Cardiac septum (tissue), 1 donor: ENCODE measurements around the gene EMC8. TPM values are rescaled to one million over a fixed set of nuclear protein-coding genes. Genes with fewer than 3 reads are reported as not detected.
"Not testable (repeated sequence)": the region's sequence is repeated elsewhere in the genome, so short reads cannot be mapped to it uniquely, and the experiment has no call there.

Experiments used
- DNase-seq: peaks from one replicate; pipeline ENCODE4 v3.0.0-alpha.2; 2020; ENCODE audit warnings: low spot score
- intact Hi-C: fragments of 100-400 bp; cut with DNase I; formaldehyde crosslinking; loops from one replicate; pipeline ENCODE4 v1.14.0; 2022
- total RNA-seq: library from RNA; stranded (reverse); fragmentation: NEBNext Ultra II Directional; extraction: Animal tissue kit (Norgen Biotek cat#: 25700); gene quantifications from one replicate; pipeline ENCODE4 v1.2.1, GENCODE V29; 2021
- donor health status: DM: no; HTN: no; CAD: no.

The EMC8 gene
- total RNA-seq, 1 donor from 2014 or later: 20.3 TPM

DNA sequence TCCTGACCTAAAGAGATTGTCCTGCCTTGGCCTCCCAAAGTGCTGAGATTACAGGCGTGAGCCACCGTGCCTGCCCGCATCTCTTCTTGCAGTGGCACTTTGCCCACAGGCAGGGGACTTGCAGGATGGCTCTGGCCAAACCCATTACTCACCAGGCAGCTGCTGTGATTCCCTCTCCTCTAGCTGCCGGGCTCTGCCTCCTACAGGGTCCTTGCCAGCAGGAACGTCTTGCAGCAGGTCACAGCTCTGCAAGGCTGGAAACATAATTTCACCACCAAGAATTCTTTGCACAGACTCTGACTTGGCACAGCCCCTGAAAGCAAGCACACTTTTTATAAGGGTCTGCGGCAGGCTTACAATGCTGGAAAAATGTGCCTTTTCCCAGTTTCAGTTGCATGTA is 20.4 kb upstream of the EMC8 start:
- DNase-seq: no peak
- intact Hi-C loops: loop anchor here (2.0 kb wide), 1 partner anchor 699 kb away; no protein-coding TSS in a partner anchor

DNA sequence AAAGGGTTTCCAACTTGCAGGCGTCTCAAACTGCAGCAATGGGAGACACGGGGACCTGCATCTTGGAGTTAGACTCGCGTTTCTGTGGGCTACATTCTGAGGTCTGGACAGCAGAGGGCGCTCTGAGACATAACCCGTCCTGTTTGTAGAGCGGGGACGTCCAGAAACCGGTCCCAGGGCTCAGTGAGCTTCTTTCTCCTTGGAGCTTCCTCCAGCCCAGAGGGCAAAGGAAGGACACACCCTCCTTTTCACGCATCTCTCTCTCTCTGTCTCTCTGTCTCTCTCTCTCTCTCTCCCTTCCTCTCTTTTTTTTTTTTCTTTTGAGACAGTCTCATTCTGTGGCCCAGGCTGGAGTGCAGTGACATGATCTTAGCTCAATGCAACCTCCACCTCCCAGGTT is 19.9 kb upstream of the EMC8 start:
- intact Hi-C loops: no loop called here
- peak; percentile 82 for DNase-seq

DNA sequence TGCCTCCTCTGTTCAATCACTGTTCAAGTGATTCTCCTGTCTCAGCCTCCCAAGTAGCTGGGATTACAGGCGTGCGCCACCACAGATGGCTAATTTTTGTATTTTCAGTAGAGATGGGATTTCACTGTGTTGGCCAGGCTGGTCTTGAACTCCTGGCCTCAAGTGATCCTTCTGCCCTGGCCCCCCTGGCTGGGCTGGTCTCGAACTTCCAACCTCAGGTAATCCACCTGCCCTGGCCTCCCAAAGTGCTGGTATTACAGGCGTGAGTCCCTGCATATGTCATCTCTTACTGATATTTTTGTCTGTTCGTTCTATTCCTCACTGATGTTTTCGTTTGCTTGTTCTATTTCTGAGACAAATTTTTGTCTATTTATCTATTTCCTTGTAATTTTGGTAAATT is 17.9 kb upstream of the EMC8 start:
- intact Hi-C loops, DNase-seq: not testable (repeated sequence)

DNA sequence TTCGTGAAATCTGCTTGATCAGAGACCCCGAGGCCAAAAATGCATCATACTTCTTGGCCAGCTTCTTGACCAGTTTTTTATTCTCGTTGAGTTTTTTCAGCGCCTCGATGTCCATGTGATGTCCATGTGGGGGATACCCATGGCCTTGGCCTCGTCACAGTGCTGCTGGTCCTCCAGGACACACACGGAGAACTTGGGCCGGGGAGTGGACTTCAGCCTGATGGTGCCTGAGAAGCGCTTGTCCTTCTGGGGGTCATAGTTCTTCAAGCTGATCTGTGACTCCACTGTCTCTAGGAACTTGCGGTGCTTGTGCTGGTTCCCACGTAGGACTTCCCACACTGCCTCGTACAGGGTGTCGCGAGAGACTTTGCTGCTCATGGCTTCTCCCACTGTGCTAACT is 16.8 kb upstream of the EMC8 start:
- DNase-seq: no peak
- intact Hi-C loops: no loop called here

DNA sequence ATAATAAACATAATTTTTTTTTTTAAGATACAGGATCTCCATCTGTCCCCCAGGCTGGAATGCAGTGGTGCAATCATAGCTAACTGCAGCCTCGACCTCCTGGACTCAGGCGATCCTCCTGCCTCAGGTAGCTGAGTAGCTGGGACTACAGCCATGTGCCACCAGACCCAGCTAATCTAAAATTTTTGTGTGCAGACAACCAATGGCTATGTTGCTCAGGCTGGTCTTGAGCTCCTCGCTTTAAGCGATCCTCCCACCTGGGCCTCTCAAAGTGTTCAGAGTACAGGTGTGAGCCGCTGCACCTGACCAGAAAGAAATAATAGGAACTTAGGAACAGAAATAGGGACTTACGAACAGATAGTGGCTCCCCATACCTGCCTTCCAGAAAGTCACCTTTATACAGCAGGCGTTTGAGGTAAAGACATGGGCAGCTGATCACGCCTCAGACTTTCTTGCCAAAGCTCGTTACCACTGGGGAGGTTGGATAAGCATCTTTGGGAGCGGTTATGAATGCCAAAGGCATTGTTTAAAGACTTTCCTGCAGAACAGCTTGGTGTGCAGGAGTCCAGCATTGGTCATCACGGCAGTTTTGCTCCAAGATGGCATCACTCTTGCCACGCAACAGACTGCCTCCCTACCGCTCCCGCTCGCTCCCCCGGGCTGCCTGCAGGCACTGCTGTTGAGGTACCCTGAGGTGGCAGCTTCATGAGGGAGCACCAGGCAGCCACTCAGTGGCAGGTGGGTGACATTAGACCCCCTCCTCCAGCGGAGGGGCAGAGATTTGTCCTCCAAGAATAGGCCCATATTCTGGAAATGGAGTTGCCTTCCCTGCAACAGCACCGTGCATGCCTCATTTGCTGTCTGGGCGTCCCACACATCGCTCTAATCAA is 13.7 kb upstream of the EMC8 start:
- intact Hi-C loops: no loop called here
- no peak for DNase-seq

DNA sequence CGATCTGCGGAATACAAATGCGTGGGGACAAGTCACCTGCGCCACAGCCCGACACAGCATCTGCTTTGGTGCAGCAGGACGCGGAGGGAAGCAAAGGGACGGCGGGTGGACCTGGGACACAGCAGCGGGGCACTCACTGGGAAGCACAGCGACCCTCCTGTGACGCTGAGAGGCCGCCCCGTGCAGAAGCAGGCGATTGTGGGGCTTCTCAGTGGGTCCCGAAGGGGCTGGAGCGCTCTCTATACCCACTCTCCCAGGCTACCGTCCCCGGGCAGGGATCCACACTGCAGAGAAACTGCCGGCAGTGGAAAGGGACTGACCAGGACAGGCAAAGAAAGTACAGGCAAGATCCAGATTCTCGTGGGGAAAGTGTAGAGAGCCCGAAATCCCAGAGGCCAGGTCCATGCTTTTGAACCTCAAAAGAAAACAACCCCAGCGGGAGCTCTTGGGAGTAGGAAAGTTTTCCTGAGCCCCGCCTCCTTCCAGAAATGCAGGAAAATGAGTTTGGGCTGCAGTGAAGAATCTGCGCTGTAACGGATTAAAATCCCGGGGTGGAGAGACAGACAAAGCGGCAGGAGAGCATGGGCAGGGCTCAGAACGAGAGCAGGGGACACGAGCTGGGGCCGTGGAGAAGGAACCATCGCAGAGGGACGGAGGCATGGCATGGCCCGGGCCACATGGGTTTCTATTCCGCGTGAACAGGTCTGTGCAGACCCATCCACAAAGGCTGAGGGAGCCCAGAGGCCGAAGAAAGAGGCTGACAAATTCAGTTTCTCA is 12.9 kb upstream of the EMC8 start:
- DNase-seq: no peak
- intact Hi-C loops: no loop called here

DNA sequence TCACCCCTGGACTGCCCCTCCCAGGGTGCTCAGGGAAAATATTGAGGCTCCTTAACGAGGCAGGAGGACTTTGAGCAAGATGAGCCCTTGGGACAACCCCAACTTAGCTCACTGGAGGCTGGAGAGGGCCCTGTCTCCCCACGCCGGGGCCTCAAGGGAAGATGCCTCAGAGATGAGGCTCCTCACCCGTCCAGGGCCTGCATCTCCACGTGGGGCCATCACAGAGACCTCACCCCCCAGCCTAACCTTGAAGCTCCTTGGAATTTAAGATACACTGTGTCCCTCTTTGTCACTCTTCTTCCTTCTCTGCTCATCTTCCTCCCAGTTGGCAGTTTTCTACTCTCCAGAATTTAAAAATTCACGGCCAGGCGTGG is 11.4 kb upstream of the EMC8 start:
- intact Hi-C loops: no loop called here

DNA sequence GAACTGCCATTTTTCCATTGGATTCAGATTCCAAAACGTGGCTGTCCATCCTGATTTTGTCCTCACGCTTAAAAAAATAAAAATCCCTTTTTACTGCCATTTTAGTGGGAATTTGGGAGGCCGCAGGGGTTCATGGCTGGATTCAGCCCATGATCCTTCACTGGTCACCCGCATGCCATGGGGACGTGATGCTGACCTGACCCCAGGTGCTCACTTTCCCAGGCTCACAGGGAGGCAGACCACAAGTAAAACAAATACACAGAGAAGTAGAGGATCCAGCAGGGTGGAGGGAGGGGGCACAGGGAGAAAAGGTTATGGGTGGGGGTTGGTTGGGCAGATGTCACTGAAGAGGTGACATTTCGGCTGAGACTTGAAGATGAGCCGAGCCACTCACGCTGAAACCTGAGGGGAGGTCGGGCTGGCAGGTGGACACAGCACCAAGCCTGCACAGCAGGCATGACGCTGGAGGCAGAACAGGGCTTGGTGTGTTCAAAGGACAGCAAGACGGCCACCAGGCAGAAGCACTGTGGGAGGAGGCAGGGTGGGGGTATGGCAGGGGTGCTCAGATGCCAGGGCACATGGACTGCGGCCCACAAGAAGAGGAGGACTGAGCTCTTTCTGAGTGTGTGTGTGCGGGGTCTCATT is 10.9 kb upstream of the EMC8 start:
- intact Hi-C loops: no loop called here
- DNase-seq: no peak

More for the DNA sequence above, 11.4 kb upstream of the EMC8 start:
- no peak for DNase-seq

DNA sequence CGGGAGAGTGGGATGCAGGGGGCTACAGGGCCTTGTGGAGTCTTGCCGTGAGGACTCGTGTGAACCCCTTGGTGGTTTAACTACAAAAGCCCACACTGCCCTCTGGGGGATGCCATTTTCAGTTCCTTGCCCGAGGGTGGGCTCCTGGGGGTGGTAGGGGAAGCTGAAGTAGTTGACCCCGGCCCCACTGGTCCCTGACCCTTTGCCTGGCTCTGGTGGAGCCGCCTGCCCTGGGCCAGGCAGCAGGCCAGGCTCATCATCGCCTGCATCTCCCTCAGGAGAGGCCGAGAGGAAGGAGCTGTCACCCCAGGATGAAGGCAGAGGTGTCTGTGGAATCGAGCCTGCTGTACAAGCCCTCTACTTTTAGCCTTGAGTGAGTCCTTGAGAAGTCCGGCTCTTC is 10.3 kb upstream of the EMC8 start:
- no peak for DNase-seq

DNA sequence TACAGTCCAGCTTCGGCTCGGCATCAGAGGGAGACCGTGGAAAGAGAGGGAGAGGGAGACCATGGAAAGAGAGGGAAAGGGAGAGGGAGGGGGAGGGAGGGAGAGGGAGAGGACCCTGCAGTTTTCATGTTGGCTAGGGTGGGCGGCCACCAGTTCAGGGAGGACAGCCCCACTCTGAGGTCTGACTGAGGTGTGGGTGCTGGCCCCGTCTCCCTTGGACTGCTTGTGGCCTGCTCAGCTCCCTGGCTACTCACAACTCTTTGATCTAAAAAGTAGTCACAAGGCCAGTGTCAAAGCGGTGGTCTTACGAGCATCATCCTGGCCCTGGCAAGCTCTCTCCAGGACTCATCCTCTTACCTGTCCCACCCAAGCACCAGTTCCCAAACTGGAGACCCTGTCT is 9.6 kb upstream of the EMC8 start:
- no peak for DNase-seq
- intact Hi-C loops: no loop called here

More for the DNA sequence above, 10.3 kb upstream of the EMC8 start:
- intact Hi-C loops: no loop called here

DNA sequence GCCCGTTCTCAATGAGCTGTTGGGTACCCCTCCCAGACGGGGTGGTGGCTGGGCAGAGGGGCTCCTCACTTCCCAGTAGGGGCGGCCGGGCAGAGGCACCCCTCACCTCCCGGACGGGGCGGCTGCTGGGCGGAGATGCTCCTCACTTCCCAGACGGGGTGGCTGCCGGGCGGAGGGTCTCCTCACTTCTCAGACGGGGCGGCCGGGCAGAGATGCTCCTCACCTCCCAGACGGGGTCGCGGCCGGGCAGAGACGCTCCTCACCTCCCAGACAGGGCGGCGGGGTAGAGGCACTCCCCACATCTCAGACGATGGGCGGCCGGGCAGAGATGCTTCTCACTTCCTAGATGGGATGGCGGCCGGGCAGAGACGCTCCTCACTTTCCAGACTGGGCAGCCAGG is 8.8 kb upstream of the EMC8 start:
- intact Hi-C loops, DNase-seq: not testable (repeated sequence)

DNA sequence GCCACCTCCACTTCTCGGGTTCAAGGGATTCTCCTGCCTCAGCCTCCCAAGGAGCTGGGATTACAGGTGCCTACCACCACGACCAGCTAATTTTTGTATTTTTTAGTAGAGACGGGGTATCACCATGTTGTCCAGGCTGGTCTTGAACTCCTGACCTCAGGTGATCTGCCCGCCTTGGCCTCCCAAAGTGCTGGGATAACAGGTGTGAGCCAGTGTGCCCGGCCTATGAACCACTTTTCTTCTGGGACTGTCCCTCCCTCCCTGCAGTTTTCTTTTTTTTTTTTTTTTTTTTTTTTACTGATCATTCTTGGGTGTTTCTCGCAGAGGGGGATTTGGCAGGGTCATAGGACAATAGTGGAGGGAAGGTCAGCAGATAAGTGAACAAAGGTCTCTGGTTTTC is 8.0 kb upstream of the EMC8 start:
- intact Hi-C loops, DNase-seq: not testable (repeated sequence)

DNA sequence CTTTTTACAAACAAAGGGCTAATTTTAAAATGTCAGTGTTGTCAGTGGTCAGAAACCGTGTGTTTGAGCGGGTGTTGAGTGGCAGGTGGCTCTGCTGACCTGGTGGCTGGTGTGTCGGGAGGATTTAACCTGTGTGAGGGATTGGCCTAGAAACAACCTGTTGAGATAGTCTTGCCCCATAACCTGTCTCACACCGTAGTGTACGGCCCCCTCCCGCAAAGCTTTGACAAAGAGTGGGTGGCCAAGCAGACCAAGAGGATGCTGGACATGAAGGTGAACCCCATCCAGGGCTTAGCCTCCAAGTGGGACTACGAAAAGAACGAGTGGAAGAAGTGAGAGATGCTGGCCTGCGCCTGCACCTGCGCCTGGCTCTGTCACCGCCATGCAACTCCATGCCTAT is 7.2 kb upstream of the EMC8 start:
- intact Hi-C loops: no loop called here
- DNase-seq: no peak

DNA sequence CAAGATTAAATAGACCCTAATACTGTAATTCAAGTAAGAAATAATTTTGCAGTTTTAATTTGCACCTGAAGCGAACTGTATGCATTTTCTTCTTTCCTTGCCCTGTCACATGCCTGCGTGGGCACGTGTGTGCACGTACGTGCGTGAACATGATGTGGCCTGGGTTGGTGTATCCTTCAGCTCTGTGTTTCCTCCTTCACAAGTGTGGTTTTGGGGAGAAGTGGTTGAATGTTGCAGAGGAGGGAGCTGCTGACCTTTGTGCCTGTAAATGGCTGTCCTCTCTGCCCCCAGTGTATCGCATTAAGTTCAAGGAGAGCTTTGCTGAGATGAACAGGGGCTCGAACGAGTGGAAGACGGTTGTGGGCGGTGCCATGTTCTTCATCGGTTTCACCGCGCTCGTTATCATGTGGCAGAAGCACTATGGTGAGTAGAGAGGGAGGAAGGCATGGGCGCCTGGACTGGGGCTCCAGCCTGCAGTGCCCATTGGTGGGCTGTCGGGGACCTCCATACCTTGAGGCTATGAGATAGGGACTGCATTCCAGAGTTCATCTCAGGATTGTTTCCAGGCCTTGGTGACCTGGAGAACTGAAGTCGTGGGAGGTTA is 6.2 kb upstream of the EMC8 start:
- no peak for DNase-seq
- intact Hi-C loops: no loop called here

DNA sequence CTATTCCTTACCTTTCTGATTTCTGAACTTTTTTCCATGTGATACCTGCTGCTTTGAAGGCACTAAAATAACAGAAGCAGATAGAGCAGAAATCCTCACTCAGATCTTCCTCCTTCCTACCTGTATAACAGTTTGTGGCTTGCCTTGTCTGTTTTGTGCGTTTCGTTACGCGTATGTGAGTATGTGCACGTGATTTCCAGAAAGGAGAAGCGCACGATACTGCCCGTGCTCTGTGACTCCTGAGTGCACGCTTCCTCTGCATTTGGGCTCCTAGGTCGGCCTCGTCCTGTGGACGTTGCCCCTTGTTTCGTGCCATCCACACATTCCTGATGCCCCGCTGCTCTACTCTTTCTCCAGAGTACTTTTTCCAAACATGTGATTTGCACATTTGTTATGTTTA is 4.2 kb upstream of the EMC8 start:
- intact Hi-C loops: no loop called here
- no peak for DNase-seq

DNA sequence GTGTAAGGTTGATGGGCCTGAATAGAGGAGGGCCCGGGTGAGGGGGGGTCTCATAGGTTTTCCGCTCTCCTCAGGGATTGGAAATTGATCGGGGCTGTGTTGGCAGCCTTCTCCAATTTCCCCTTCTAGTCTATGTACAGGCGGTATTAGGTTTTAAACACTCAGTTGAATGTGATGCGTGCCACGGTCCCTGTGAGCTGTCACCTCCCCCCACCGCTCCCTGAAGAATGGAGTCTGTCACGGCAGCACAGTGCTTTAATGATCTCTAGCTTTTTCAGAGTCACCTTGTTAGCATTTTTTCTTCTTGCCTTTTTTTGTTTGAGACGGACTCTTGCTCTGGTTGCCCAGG is 951 bp upstream of the EMC8 start:
- DNase-seq: no peak
- intact Hi-C loops: no loop called here

DNA sequence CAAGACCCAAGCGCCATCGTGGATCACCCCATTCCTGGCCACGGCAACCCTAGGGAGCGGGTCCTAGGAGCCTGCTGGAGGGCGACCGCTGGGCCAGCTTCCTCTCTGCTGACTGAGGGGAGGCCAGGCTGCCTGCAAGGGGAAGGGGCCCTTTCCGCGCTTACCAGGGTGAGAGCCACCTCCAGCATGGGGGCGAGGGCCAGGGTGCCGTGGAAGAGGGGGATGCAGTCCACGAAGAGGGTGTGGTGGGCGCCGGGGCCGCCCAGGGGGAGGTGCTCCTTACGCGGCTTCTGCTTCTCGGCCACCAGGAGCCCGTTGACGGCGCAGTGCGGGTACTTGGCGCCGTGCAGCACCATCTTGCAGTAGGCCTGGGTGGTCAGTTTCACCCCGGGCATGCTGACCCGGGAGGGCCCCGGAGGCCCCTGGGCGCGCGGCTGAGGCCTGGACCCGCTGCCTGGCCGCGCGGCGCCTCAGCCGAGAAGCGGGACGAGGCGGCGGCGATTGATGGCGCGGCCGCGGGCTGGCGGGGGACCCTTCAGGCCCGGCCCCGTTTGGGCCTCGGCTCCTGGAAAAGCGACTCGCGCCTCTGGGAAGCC is 345 bp downstream of the EMC8 start:
- DNase-seq: no peak
- intact Hi-C loops: no loop called here

DNA sequence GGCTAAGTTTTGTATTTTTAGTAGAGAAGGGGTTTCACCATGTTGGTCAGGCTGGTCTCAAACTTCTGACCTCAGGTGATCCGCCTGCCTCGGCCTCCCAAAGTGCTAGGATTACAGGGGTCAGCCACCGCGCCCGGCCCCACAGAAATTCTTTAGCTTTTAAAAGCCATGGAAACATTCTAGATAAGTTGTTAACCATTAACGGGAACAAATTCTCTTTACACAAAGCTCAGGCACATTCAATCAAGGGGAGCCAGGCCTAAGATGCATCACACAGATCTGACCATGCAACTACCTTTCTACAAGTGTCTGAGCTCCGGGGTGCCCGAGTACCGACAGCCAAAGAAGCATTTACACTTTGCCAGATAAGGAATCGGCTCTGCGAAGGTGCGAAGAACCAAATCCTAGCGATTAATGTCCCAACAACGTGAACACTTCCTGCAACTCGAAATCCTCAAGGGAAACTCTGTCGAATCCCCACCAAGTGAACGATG is 1.0 kb downstream of the EMC8 start:
- no peak for DNase-seq
- intact Hi-C loops: no loop called here

DNA sequence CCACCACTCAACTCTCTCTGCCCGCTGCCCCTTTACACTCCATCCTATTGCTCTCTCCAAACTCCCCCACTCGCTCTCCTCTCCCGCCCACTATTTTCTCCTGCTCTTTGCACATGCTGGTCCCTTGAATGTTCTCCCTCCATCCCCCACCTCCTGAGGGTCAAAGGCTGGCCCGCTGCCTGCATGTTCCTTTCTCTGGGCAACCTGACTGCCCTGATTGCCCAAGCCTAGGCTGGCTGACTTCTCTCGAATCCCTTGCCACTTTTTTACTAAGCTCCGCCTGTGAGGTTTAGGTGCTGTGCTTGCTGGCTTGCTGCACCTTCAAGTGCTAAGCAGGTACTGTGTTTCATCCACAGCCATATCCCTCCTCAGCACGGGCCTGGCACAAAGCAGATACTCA is 2.7 kb downstream of the EMC8 start:
- no peak for DNase-seq
- intact Hi-C loops: no loop called here

DNA sequence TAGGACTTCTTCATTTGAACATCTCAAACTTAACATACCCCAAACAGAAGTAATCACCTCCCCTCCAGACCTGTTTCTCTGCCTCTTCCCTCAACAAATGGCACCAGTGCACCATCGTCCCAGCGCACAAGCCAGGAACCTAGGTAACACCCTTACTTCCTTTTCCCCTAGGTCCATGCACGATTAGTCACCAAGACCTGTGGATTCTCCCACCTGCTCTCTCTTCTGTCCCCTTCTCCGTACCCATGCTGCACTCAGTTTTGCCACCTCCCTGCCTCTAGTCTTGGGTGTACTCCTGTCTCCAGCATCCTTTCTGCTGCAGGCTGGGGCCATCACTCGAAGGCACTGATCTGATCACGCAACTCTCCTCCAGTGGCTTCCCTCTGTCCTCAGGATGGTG is 3.2 kb downstream of the EMC8 start:
- no peak for DNase-seq
- intact Hi-C loops: no loop called here
